AML-193 (cell line): Measurements from ENCODE around the gene FBXW7.
A peak's percentile ranks its signal among the peaks of the same experiment; 100 is the strongest.

ENCODE experiments used
- DNase-seq, 2 experiments: peaks; one replicate each; lab custom pipeline; 2025; lab: John Stamatoyannopoulos, UW

FBXW7 gene

GRCh38 chr4:152510349-152511147 lies 25.3 kb downstream of the FBXW7 start:
- no peak for DNase-seq

GRCh38 chr4:152509595-152510225 lies 26.2 kb downstream of the FBXW7 start:
- no peak for DNase-seq

- no peak for DNase-seq
These were observed 27.1 kb downstream of the FBXW7 start for GRCh38 chr4:152508818-152509217.

GRCh38 chr4:152508386-152508785 lies 27.5 kb downstream of the FBXW7 start:
- no peak for DNase-seq

- DNase-seq: no peak
These were observed 32.1 kb downstream of the FBXW7 start for GRCh38 chr4:152503653-152504290.

GRCh38 chr4:152501846-152502536 lies 33.9 kb downstream of the FBXW7 start:
- DNase-seq: no peak

GRCh38 chr4:152500800-152501434 lies 35.0 kb downstream of the FBXW7 start:
- DNase-seq: peak; percentile 71 to 78

GRCh38 chr4:152500275-152500674 lies 35.6 kb downstream of the FBXW7 start:
- no peak for DNase-seq

- no peak for DNase-seq
These were observed 36.5 kb downstream of the FBXW7 start for GRCh38 chr4:152499344-152499743.

- no peak for DNase-seq
These were observed 41.9 kb downstream of the FBXW7 start for GRCh38 chr4:152494020-152494419.

GRCh38 chr4:152488246-152488645 lies 47.6 kb downstream of the FBXW7 start:
- no peak for DNase-seq

GRCh38 chr4:152486429-152487389 lies 49.2 kb downstream of the FBXW7 start:
- DNase-seq: no peak

- DNase-seq: no peak
These were observed 50.1 kb downstream of the FBXW7 start for GRCh38 chr4:152485726-152486276.

- no peak for DNase-seq
These were observed 53.7 kb downstream of the FBXW7 start for GRCh38 chr4:152482211-152482610.

- DNase-seq: no peak
These were observed 55.0 kb downstream of the FBXW7 start for GRCh38 chr4:152480901-152481300.

GRCh38 chr4:152480326-152480725 lies 55.6 kb downstream of the FBXW7 start:
- DNase-seq: no peak

- no peak for DNase-seq
These were observed 56.4 kb downstream of the FBXW7 start for GRCh38 chr4:152479428-152480026.

GRCh38 chr4:152478461-152479237 lies 57.2 kb downstream of the FBXW7 start:
- no peak for DNase-seq

GRCh38 chr4:152476796-152477195 lies 59.1 kb downstream of the FBXW7 start:
- DNase-seq: no peak
